K562 (cell line): Measurements from ENCODE around the gene PSMD8. TPM values are rescaled to one million over a fixed set of nuclear protein-coding genes. Genes with fewer than 3 reads are reported as not detected.

Experiments
- EWSR1 ChIP-seq: fragments of 450-650 bp; IDR thresholded peaks from 2 replicates; pipeline ENCODE4 v1.6.1; 2018; ENCODE audit warnings: borderline replicate concordance, mild to moderate bottlenecking, low read depth, moderate library complexity; ENCODE audit not compliant: partially characterized antibody
- NRF1 ChIP-seq, 2 experiments: fragments of 450-650 bp; IDR thresholded peaks in 1 of 2; conservative IDR thresholded peaks in 1 of 2; 2 replicates each; pipeline ENCODE4 v1.6.1; 2014; ENCODE audit warnings: mild to moderate bottlenecking in 2 of 2
- SP1 ChIP-seq: sonication (generic); formaldehyde crosslinking; IDR thresholded peaks from 2 replicates; pipeline ENCODE4 v1.8.1; 2022; ENCODE audit warnings: mild to moderate bottlenecking, missing genetic modification reagents
- STAG1 ChIP-seq: sonication (generic); formaldehyde crosslinking; IDR thresholded peaks from 2 replicates; pipeline ENCODE4 v1.5.0; 2020; ENCODE audit warnings: missing genetic modification reagents, borderline replicate concordance
- SUPT5H ChIP-seq: fragments of 450-650 bp; IDR thresholded peaks from 2 replicates; pipeline ENCODE4 v1.6.1; 2016
- TBL1XR1 ChIP-seq, 2 experiments: IDR thresholded peaks; 2 replicates each; pipeline ENCODE4 v1.6.1; 2012; ENCODE audit warnings: improper control_type of control experiment in 2 of 2, low read length in 2 of 2, mild to moderate bottlenecking in 1 of 2
- TEAD4 ChIP-seq, 2 experiments: sonication (generic) in 1 of 2; formaldehyde crosslinking in 1 of 2; IDR thresholded peaks; 2 replicates each; pipeline versions ENCODE4 v1.6.1 to v1.8.0; 2012 to 2022; ENCODE audit warnings: borderline replicate concordance in 1 of 2, inconsistent platforms in 1 of 2, low read length in 1 of 2, mild to moderate bottlenecking in 1 of 2, missing genetic modification reagents in 1 of 2
- YY1 ChIP-seq, 3 experiments: IDR thresholded peaks; 2 replicates each; pipeline ENCODE4 v1.6.1; 2011; ENCODE audit warnings: low read length in 2 of 3, mild to moderate bottlenecking in 2 of 3, moderate library complexity in 2 of 3, borderline replicate concordance in 1 of 3, control low read depth in 1 of 3, low read depth in 1 of 3; ENCODE audit not compliant: insufficient read depth in 3 of 3, insufficient replicate concordance in 2 of 3, control insufficient read depth in 1 of 3, insufficient read length in 1 of 3; ENCODE audit errors: extremely low read depth in 1 of 3
- ZBTB12 ChIP-seq: fragments of 250-450 bp; sonication (Bioruptor Pico); IDR thresholded peaks from 2 replicates; pipeline ENCODE4 v1.4.0; 2020
- ZEB2 ChIP-seq: fragments of 450-650 bp; IDR thresholded peaks from 2 replicates; pipeline ENCODE4 v1.6.1; 2016
- ZNF174 ChIP-seq: fragments of 250-450 bp; sonication (Bioruptor Pico); IDR thresholded peaks from 2 replicates; pipeline ENCODE4 v1.4.0; 2020; ENCODE audit warnings: mild to moderate bottlenecking
- ZNF282 ChIP-seq: sonication (generic); formaldehyde crosslinking; IDR thresholded peaks from 2 replicates; pipeline ENCODE4 v1.8.1; 2023; ENCODE audit warnings: missing genetic modification reagents
- ZNF318 ChIP-seq, 2 experiments: fragments of 450-650 bp; IDR thresholded peaks; 2 replicates each; pipeline ENCODE4 v1.6.1; 2016; ENCODE audit warnings: mild to moderate bottlenecking in 2 of 2, borderline replicate concordance in 1 of 2, low read depth in 1 of 2, moderate library complexity in 1 of 2
- polyA plus RNA-seq, 8 experiments: library from polyadenylated mRNA; depleted of rRNA in 4 of 8; stranded (reverse) in 5 of 8; unstranded in 3 of 8; fragments of >200 nt; fragmentation: Nextera tagmentation in 2 of 8; fragmentation: Illumina TruSeq in 1 of 8; extraction: Ambion mirVana in 2 of 8; extraction: Trizol in 1 of 8; gene quantifications; 2 replicates each; pipeline versions ENCODE4 v1.2.1 to v1.2.3, GENCODE V29; 2011 to 2014; ENCODE audit warnings: inconsistent platforms in 1 of 8, missing spikeins in 1 of 8
- total RNA-seq, 7 experiments: library from RNA; depleted of rRNA in 6 of 7; stranded (reverse); fragments of >200 nt in 6 of 7; fragmentation: Illumina TruSeq in 2 of 7; extraction: Trizol in 2 of 7; gene quantifications; 2 replicates each; pipeline versions ENCODE4 v1.2.1 to v1.2.3, GENCODE V29; 2011 to 2021; ENCODE audit warnings: low replicate concordance in 1 of 7
- TF ChIP-seq, protein P1 (sequence below): sonication (generic); formaldehyde crosslinking; IDR thresholded peaks from 2 replicates; pipeline ENCODE4 v1.4.0; 2020; ENCODE audit warnings: mild to moderate bottlenecking, missing genetic modification reagents

PSMD8 gene
- total and polyA plus RNA-seq, 9 of the 15 experiments (the other 6 are each of a cell fraction or from before 2014, with no cell fraction given) = 130 to 583 (median 315) TPM

DNA sequence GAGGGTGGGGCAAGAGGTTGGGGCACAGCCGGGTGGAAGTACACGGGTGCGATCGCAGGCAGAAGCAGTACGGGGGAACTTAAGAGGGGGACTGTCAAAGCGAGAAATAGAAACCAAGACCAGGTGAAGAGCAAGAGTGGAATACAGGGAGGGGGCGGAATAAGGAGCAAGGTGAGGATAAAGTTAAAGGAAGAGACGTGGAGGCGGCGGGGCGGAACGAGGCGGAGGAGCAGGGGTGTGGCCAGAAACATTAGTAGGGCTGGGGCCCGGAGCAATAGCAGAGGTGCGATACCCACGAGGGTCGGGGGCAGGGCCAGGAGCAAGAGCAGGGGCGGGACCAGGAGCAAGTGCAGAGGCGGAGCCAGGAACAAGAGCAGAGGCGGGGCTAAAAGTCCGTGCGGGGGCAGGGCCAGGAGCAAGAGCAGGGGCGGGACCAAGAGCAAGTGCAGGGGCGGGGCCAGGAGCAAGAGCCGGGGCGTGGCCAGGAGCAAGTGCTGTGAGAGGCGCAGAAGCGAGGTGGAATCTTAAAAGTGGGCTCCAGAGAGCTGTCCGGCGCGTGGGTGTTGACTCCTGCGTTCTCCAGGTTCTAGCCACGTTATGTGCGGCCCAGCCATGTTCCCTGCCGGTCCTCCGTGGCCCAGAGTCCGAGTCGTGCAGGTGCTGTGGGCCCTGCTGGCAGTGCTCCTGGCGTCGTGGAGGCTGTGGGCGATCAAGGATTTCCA is 37.6 kb upstream of the PSMD8 start (continued):
- TF ChIP-seq ZNF318 (IDR thresholded peaks at IDR 0.05; ENCODE audit: borderline replicate concordance in 1 of 2, low read depth in 1 of 2) (no peak), EWSR1 (no peak), NRF1 (conservative IDR thresholded peaks at IDR 0.05 in 1 of 2, IDR thresholded peaks at IDR 0.05 in 1 of 2) (peak; percentile 80 to 83), SP1 (CRISPR knock-in tag) (peak; percentile 46), TEAD4 (IDR thresholded peaks at IDR 0.05; ENCODE audit: low read length) (no peak), TEAD4 (CRISPR knock-in tag; IDR thresholded peaks at IDR 0.05; ENCODE audit: borderline replicate concordance) (no peak), STAG1 (CRISPR knock-in tag) (no peak), ZBTB12 (no peak), ZEB2 (peak; percentile 87), YY1 (IDR thresholded peaks at IDR 0.05; ENCODE audit: borderline replicate concordance in 1 of 3, control insufficient read depth in 1 of 3, extremely low read depth in 1 of 3, insufficient read depth in 3 of 3, insufficient read length in 1 of 3, insufficient replicate concordance in 2 of 3, low read depth in 1 of 3, low read length in 2 of 3) (peak in 1 of 3 experiments; percentile 14), ZNF174 (CRISPR knock-in tag) (no peak), TBL1XR1 (IDR thresholded peaks at IDR 0.05; ENCODE audit: low read length in 2 of 2) (no peak), ZNF282 (CRISPR knock-in tag) (no peak), SUPT5H (no peak; the same call in 1 of the 2 replicates)
- TF ChIP-seq, protein P1, sequence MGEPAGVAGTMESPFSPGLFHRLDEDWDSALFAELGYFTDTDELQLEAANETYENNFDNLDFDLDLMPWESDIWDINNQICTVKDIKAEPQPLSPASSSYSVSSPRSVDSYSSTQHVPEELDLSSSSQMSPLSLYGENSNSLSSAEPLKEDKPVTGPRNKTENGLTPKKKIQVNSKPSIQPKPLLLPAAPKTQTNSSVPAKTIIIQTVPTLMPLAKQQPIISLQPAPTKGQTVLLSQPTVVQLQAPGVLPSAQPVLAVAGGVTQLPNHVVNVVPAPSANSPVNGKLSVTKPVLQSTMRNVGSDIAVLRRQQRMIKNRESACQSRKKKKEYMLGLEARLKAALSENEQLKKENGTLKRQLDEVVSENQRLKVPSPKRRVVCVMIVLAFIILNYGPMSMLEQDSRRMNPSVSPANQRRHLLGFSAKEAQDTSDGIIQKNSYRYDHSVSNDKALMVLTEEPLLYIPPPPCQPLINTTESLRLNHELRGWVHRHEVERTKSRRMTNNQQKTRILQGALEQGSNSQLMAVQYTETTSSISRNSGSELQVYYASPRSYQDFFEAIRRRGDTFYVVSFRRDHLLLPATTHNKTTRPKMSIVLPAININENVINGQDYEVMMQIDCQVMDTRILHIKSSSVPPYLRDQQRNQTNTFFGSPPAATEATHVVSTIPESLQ = no peak
